Glutamatergic neuron (in vitro differentiated cells): Measurements from ENCODE around the gene ZCCHC14. TPM values are rescaled to one million over a fixed set of nuclear protein-coding genes. Genes with fewer than 3 reads are reported as not detected.
"Not testable (repeated sequence)": the region's sequence is repeated elsewhere in the genome, so short reads cannot be mapped to it uniquely, and the experiment has no call there.

Experiments
- DNase-seq: peaks from one replicate; pipeline ENCODE4 v3.0.0; 2022
- H3K27ac Mint-ChIP-seq: one replicate; pipeline ENCODE4 v1.8.0; 2020; ENCODE audit warnings: mild to moderate bottlenecking, mixed read lengths, inconsistent platforms; ENCODE audit not compliant: unreplicated experiment
- H3K27me3 Mint-ChIP-seq: one replicate; pipeline ENCODE4 v1.8.0; 2020; ENCODE audit warnings: mild to moderate bottlenecking, moderate library complexity, mixed read lengths, inconsistent platforms; ENCODE audit not compliant: unreplicated experiment
- H3K36me3 Mint-ChIP-seq: one replicate; pipeline ENCODE4 v1.8.0; 2020; ENCODE audit warnings: mild to moderate bottlenecking, mixed read lengths, inconsistent platforms; ENCODE audit not compliant: unreplicated experiment
- H3K4me1 Mint-ChIP-seq: one replicate; pipeline ENCODE4 v1.8.0; 2020; ENCODE audit warnings: mild to moderate bottlenecking, low read depth, mixed read lengths, inconsistent platforms; ENCODE audit not compliant: unreplicated experiment
- H3K4me3 Mint-ChIP-seq: one replicate; pipeline ENCODE4 v1.8.0; 2020; ENCODE audit warnings: mild to moderate bottlenecking, mixed read lengths, inconsistent platforms; ENCODE audit not compliant: unreplicated experiment
- H3K9me3 Mint-ChIP-seq: one replicate; pipeline ENCODE4 v1.8.0; 2020; ENCODE audit warnings: mild to moderate bottlenecking, moderate library complexity, mixed read lengths, inconsistent platforms; ENCODE audit not compliant: unreplicated experiment
- CTCF ChIP-seq: fragments of 200-600 bp; sonication (generic); IDR thresholded peaks from one replicate; pipeline ENCODE4 v1.5.0; 2021; ENCODE audit not compliant: partially characterized antibody, unreplicated experiment
- total RNA-seq: library from RNA; stranded (reverse); fragmentation: NEBNext Ultra II Directional; extraction: Animal tissue kit (Norgen Biotek cat#: 25700); gene quantifications from one replicate; pipeline ENCODE4 v1.2.1, GENCODE V29; 2021; ENCODE audit not compliant: unreplicated experiment

Gene ZCCHC14
- total RNA-seq, 1 donor from 2014 or later, result 29.2 TPM

GRCh38 chr16:87382023-87382785, 110.6 kb downstream of the ZCCHC14 start:
- Mint-ChIP-seq H3K9me3 (peaks cover 15% of the 10 kb centered on the region), H3K4me3 (peak overlapping the region; percentile 87), H3K27ac (peak overlapping the region; percentile 69), H3K27me3 (peaks cover 7% of the 10 kb centered on the region), H3K36me3 (no peaks in the 10 kb centered on the region), H3K4me1 (peaks cover 29% of the 10 kb centered on the region)
- no peak for TF ChIP-seq CTCF
- no peak for DNase-seq

- Mint-ChIP-seq H3K27me3 (peaks cover 7% of the 10 kb centered on the region), H3K36me3 (no peaks in the 10 kb centered on the region), H3K9me3 (peaks cover 13% of the 10 kb centered on the region), H3K27ac (peak overlapping the region; percentile 83), H3K4me3 (peak overlapping the region; percentile 87), H3K4me1 (peaks cover 22% of the 10 kb centered on the region)
- no peak for DNase-seq
- TF ChIP-seq CTCF, result no peak
These were observed 111.9 kb downstream of the ZCCHC14 start for GRCh38 chr16:87380881-87381280.

- Mint-ChIP-seq H3K27me3 (peaks cover 7% of the 10 kb centered on the region), H3K4me3 (no peak overlapping the region), H3K9me3 (peaks cover 13% of the 10 kb centered on the region), H3K4me1 (peaks cover 20% of the 10 kb centered on the region), H3K27ac (no peak overlapping the region), H3K36me3 (no peaks in the 10 kb centered on the region)
- no peak for TF ChIP-seq CTCF
- no peak for DNase-seq
These were observed 112.4 kb downstream of the ZCCHC14 start for GRCh38 chr16:87380403-87380802.

- H3K36me3 Mint-ChIP-seq, H3K27me3 Mint-ChIP-seq, H3K27ac Mint-ChIP-seq, H3K4me3 Mint-ChIP-seq, H3K9me3 Mint-ChIP-seq, DNase-seq: not testable (repeated sequence)
- H3K4me1 Mint-ChIP-seq, result peaks cover 20% of the 10 kb centered on the region
These were observed 113.5 kb downstream of the ZCCHC14 start for GRCh38 chr16:87379312-87379752.

GRCh38 chr16:87376660-87377059, 116.2 kb downstream of the ZCCHC14 start:
- Mint-ChIP-seq H3K4me1 (peaks cover 16% of the 10 kb centered on the region), H3K27ac (no peak overlapping the region), H3K36me3 (no peaks in the 10 kb centered on the region), H3K27me3 (peaks cover 4% of the 10 kb centered on the region), H3K9me3 (peaks cover 4% of the 10 kb centered on the region), H3K4me3 (no peak overlapping the region)
- no peak for TF ChIP-seq CTCF
- no peak for DNase-seq
